ENCODE data around the gene ETV5. TPM values are rescaled to one million over a fixed set of nuclear protein-coding genes. Genes with fewer than 3 reads are reported as not detected.

The ETV5 gene
- total RNA-seq, 1 experiment from 2014 or later: 65.7 TPM

- H4K20me1 ChIP-seq (ENCODE audit: insufficient read depth): no peaks in the 10 kb centered on the region
- no peak overlapping the region for H3K4me2 ChIP-seq
- H2AFZ ChIP-seq: no peak overlapping the region
- TF ChIP-seq EZH2 (IDR thresholded peaks at IDR 0.05; ENCODE audit: low read depth): no peak
- TF ChIP-seq CTCF (conservative IDR thresholded peaks at IDR 0.05): no peak
- intact Hi-C loops (cut with micrococcal nuclease; ENCODE audit: unreplicated experiment): no loop called here
- ChIA-PET CTCF (no interaction called here), POLR2A (ENCODE audit: unreplicated experiment) (no interaction called here)
- peaks cover 8% of the 10 kb centered on the region; the same call in 1 of the 2 replicates for H3F3A ChIP-seq (ENCODE audit: insufficient read depth, low read depth)
- H3K4me1 ChIP-seq (replicated peaks; ENCODE audit: insufficient read depth): no peaks in the 10 kb centered on the region
- H3K27me3 ChIP-seq (ENCODE audit: insufficient read depth, low read depth): no peaks in the 10 kb centered on the region
- no peak for DNase-seq
- H3K4me3 ChIP-seq: no peak overlapping the region
- BruUV-seq (replicated peaks): no TSS peak
- no peaks in the 10 kb centered on the region for H3K9me2 ChIP-seq (ENCODE audit: insufficient read depth)
- H3K27ac ChIP-seq: no peak overlapping the region
- H3K36me3 ChIP-seq (ENCODE audit: low read depth): 0 out of 2 replicates have a peak, but pooled peaks cover 4% of the 10 kb centered on the region
- H3K79me2 ChIP-seq (ENCODE audit: low read depth): no peaks in the 10 kb centered on the region
- no peaks in the 10 kb centered on the region for H3K9me3 ChIP-seq (ENCODE audit: insufficient read depth, low read depth)
Observed at GRCh38 chr3:186042036-186042435, 66.9 kb downstream of the ETV5 start.

- intact Hi-C loops (cut with micrococcal nuclease; ENCODE audit: unreplicated experiment): no loop called here
- Histone ChIP-seq H3F3A (ENCODE audit: insufficient read depth, low read depth) (no peaks in the 10 kb centered on the region), H2AFZ (no peak overlapping the region), H4K20me1 (ENCODE audit: insufficient read depth) (no peaks in the 10 kb centered on the region), H3K9me3 (ENCODE audit: insufficient read depth, low read depth) (no peaks in the 10 kb centered on the region), H3K27me3 (ENCODE audit: insufficient read depth, low read depth) (no peaks in the 10 kb centered on the region), H3K9me2 (ENCODE audit: insufficient read depth) (no peaks in the 10 kb centered on the region), H3K4me2 (no peak overlapping the region), H3K27ac (no peak overlapping the region), H3K36me3 (ENCODE audit: low read depth) (no peaks in the 10 kb centered on the region), H3K4me1 (replicated peaks; ENCODE audit: insufficient read depth) (no peaks in the 10 kb centered on the region), H3K4me3 (no peak overlapping the region), H3K79me2 (ENCODE audit: low read depth) (no peaks in the 10 kb centered on the region)
- ChIA-PET POLR2A (ENCODE audit: unreplicated experiment) (interaction anchor here (0.6 kb wide), 1 partner anchor 88 kb away, joined by 5 read pairs; no protein-coding TSS in a partner anchor), CTCF (interaction anchor here (1.1 kb wide), 1 partner anchor 579 kb away, joined by 6 read pairs; no protein-coding TSS in a partner anchor)
- BruUV-seq (replicated peaks): no TSS peak
- no peak for TF ChIP-seq CTCF (conservative IDR thresholded peaks at IDR 0.05)
- TF ChIP-seq EZH2 (IDR thresholded peaks at IDR 0.05; ENCODE audit: low read depth): no peak
- DNase-seq: no peak
Observed at GRCh38 chr3:186038360-186038759, 70.5 kb downstream of the ETV5 start.

GRCh38 chr3:186035277-186035676 lies 73.6 kb downstream of the ETV5 start:
- Histone ChIP-seq H3K4me3 (no peak overlapping the region), H3K4me1 (replicated peaks; ENCODE audit: insufficient read depth) (no peaks in the 10 kb centered on the region), H4K20me1 (ENCODE audit: insufficient read depth) (no peaks in the 10 kb centered on the region), H3K27ac (no peak overlapping the region), H3K9me3 (ENCODE audit: insufficient read depth, low read depth) (no peaks in the 10 kb centered on the region), H2AFZ (no peak overlapping the region), H3K79me2 (ENCODE audit: low read depth) (no peaks in the 10 kb centered on the region), H3K9me2 (ENCODE audit: insufficient read depth) (no peaks in the 10 kb centered on the region), H3K36me3 (ENCODE audit: low read depth) (no peaks in the 10 kb centered on the region), H3K27me3 (ENCODE audit: insufficient read depth, low read depth) (no peaks in the 10 kb centered on the region), H3K4me2 (no peak overlapping the region), H3F3A (ENCODE audit: insufficient read depth, low read depth) (no peaks in the 10 kb centered on the region)
- no peak for DNase-seq
- intact Hi-C loops (cut with micrococcal nuclease; ENCODE audit: unreplicated experiment): no loop called here
- ChIA-PET CTCF (no interaction called here), POLR2A (ENCODE audit: unreplicated experiment) (no interaction called here)
- BruUV-seq (replicated peaks): no TSS peak
- no peak for TF ChIP-seq CTCF (conservative IDR thresholded peaks at IDR 0.05)
- TF ChIP-seq EZH2 (IDR thresholded peaks at IDR 0.05; ENCODE audit: low read depth): no peak
